ENCODE measurements around the gene GNAI2. TPM values are rescaled to one million over a fixed set of nuclear protein-coding genes. Genes with fewer than 3 reads are reported as not detected.
"Not testable (repeated sequence)": the region's sequence is repeated elsewhere in the genome, so short reads cannot be mapped to it uniquely, and the experiment has no call there.

Gene GNAI2
- polyA plus RNA-seq, 1 donor, result 158 TPM

DNA sequence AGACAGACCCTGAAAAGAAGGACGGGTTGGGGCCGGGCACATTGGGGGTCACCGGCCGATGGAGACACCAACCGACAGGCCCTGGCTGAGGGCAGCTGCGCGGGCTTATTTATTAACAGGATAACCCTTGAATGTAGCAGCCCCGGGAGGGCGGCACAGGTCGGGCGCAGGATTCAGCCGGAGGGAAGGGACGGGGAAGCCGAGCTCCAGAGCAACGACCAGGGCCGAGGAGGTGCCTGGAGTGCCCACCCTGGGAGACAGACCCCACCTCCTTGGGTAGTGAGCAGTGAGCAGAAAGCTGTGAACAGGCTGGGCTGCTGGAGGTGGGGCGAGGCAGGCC, 40.7 kb downstream of the GNAI2 start:
- DNase-seq (ENCODE audit: low read depth), result no peak

DNA sequence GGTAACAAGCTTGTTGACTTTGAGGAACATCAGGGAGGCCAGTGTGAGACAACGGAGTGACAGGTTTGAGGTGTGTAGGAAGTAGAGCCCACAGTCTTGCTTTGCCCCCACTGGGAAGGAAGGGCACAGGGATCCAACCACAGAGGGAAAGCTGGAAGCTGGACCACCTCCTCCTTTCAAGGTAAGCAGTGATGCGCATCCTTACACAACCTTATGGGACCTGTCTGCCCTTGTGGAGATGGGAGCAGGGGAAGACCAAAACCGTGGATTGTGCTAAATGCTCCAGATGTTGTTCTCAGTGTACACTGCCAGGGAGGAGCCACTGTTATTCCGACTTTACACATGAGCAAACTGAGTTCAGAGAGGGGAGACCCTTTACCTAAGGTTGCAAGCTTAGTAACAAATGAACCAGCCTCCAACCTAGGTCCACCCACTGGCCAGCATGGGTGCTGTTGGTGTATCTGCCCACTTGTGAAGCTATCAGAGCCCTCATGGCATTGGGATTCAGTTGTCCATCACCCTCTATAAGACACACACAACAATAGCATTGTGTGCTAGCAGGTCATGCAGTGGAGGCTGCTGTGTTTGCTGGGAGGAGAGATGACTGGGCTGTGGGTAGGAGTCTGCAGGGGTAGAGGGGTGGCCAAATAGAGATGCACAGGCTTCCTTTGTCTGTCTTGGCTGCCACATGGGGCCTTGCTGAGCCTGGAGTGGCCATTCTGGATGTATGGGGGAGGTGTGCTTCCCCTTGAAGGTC, 42.3 kb downstream of the GNAI2 start:
- no peak for DNase-seq (ENCODE audit: low read depth)

- DNase-seq (ENCODE audit: low read depth), result no peak
These were observed 42.8 kb downstream of the GNAI2 start, which contains the start of gene LSMEM2 for GRCh38 chr3:50278880-50279224. Gene LSMEM2, plus strand, starts transcription at chr3:50279087. Its CDS starts 27 bp downstream, at chr3:50279114.

DNA sequence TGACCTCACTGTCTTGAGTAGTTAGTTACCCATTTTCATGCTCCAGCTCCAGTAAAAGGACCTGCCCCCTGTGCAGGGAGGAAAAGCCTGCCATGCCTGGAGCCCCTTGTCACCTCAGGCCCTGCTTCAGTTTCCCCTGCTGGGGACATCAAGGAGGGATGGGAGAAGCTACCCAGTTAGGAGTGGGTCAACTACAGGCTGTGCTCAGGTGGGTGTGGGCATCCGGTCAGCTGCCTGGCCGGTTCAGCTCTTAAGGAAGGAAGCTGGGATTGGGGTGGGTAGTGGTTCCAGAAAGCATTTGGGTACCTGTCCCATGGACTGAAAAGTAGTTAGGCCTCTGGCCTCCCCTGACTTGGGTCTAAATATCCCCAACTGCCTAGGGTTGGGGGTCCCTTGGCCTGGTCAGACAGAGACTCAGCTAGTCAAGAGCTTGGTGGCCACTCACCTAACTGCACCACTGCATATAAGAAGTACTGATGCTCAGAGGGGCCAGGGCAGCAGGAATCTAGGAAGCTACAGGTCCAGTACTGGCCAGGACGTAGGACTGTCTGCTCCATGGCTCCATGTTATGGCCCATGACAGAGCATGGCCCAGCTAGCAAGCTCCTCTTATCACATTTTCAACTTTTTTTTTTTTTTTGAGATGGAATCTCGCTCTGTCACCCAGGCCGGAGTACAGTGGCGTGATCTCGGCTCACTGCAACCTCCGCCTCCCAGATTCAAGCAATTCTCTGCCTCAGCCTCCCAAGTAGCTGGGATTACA, 43.4 kb downstream of the GNAI2 start:
- DNase-seq (ENCODE audit: low read depth), result no peak

DNA sequence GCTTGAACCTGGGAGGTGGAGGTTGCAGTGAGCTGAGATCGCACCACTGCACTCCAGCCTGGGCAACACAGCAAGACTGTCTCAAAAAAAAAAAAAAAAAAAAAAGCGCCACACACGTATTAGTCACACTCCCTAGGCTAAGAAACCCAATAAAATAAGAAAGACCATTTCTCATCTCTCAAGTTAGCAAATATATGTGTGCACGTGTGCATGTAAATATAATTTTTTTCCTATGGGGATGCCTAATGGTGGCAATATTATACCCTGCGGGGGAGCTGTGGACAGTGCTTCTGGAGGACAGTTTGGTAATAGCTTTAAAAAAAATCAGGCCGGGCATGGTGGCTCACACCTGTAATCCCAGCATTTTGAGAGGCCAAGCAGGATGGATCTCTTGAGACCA, 48.1 kb downstream of the GNAI2 start:
- not testable (repeated sequence) for DNase-seq (ENCODE audit: low read depth)

- DNase-seq (ENCODE audit: low read depth), result no peak
These were observed 50.6 kb downstream of the GNAI2 start for GRCh38 chr3:50286322-50287227.

- DNase-seq (ENCODE audit: low read depth), result no peak
These were observed 51.3 kb downstream of the GNAI2 start for GRCh38 chr3:50287262-50287661.

DNA sequence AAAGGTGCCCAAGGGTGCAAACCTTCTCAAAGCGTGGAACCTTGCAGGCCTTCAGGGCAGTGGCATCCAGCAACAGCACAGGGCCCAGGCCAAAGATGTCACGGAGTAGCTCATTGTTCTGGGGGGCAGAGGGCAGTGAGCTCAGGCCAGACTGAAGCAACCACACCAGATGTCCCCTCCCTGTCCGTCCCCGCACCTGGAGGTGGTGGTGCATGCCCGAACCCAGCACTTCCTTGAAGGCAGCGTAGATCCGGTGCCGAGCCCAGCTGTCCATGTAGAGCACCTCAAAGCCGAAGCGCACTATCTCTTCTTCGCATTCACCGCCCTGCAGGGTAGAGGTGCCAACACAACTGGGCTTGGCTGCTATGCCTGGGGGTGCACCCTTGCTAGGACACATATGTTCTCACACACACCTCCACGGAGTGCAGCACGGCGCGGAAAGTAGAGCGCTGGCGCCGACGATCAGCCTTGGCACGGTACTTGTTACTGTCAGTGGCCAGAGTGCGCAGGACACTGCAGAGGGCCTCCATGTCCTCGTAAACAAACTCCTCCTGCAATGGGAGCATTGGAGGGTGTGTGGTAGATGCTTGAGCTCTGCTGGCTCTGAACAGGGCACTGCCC, 52.5 kb downstream of the GNAI2 start:
- DNase-seq (ENCODE audit: low read depth), result no peak

DNA sequence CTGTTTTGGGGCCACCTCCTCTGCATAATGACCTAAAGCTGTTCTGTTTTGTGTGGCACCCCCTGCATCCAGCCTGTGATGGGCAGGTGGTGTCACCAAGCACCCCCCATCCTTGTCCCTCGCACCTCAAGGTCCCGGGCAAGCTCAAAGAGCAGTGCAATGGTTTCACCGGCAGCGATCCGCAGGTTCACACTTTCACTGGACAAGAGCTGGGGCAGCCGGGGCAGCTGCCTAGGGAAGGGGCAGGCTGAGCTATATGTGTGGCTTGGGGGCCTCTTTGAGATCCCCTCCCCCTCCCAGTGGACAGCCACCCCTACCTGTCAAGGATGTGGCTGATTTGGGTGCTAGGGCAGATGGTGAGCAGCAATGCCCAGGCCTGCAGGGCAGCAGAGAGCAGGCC, 53.1 kb downstream of the GNAI2 start:
- no peak for DNase-seq (ENCODE audit: low read depth)

- no peak for DNase-seq (ENCODE audit: low read depth)
These were observed 54.2 kb downstream of the GNAI2 start for GRCh38 chr3:50290161-50290641.

DNA sequence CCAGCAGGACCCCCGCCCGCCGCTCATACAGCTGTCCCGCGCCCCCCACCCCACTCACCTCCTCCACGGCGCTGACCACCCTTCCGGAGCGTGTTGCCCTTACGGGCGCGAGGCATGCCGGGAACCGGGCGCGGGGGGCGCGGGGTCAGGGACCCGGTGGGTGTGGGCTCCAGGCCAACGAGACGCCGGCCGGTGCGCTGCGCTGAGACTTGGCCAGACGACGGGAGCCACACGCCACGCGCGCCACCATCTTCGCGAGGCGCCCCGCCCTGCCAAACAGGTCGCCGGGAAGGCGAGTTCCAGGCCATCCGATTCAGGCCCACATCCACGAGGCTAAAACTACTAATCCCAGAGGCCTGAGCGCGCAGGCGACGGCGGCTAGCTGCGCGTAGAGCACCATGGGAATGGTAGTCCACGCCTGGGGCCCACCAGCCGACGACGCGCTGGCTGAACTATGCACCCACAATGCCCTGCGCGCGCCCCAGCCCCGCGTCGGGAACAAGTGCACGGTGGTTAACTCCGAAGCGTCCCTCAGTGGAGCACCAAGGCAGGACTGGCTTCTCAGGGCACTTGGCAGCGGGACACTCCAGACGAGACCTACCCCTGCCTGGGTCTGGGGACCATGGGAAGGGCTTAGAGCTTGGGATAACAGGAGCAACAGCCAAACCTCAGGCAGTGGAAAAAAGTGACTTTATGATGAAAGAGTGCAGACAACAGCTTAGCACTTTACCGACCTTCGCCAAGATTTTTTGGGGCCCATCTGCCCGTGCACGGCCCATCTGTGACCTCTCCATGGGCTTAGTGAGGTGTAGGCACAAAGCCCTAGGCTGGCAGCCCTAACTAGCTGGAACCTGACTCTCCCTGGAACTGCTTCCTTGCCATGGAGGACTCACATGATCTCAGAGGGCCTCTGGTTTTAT, 56.4 kb downstream of the GNAI2 start, which contains the start of gene IFRD2:
TSS of gene IFRD2 (minus strand) at position 271 of the 920 bp plus-strand sequence. CDS start at position 116, 155 bp downstream.
- peak; percentile 95 for DNase-seq (ENCODE audit: low read depth)

DNA sequence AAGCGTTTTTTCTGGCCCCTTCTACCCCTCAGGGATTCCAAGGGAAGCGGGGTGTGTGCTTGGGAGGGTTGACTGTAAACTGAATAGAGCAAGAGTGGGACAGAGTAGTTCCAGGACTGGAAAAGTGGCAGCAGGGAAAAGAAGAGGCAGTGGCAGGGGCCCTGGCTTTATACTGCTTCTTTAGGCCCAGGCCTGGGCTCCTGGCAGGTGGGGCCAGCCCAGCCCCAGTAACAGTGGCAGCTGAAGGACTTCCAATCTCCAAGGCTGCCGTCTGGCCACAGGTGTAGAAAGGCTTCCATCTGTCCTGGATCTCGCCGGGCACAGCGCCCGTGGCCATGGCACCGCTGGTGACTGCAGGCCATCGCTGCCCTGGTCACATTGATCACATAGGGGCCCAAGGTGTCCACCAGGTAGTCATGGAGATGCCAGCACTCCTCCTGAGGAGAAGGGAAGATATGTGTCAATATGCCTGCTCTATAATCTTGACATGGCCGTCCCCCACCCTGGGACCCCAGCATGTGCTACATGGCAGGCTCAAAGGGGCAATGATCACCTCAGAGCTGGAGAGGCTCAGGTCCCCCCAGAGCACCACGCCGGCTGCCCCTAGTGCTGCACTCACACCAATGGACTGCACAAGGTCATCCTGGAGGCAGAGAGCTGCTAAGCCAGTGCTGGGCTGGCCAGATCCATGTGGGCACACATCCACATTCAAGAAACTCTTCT, 57.2 kb downstream of the GNAI2 start:
- DNase-seq (ENCODE audit: low read depth), result no peak

DNA sequence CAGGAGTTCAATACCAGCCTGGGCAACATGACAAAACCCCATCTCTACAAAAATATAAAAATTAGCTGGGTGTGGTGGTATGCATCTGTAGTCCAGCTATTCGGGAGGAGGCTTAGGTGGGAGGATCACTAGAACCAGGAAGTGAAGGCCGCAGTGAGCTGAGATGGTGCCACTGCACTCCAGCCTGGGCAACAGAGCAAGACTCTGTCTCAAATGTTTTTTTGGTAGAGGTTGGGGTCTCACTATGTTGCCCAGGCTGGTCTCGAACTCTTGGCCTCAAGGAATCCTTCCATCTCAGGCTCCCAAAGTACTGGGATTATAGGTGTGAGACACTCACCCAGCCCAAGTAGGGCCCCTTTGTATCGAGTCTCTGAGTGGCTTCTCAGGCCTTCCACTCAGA, 58.1 kb downstream of the GNAI2 start:
- no peak for DNase-seq (ENCODE audit: low read depth)

DNA sequence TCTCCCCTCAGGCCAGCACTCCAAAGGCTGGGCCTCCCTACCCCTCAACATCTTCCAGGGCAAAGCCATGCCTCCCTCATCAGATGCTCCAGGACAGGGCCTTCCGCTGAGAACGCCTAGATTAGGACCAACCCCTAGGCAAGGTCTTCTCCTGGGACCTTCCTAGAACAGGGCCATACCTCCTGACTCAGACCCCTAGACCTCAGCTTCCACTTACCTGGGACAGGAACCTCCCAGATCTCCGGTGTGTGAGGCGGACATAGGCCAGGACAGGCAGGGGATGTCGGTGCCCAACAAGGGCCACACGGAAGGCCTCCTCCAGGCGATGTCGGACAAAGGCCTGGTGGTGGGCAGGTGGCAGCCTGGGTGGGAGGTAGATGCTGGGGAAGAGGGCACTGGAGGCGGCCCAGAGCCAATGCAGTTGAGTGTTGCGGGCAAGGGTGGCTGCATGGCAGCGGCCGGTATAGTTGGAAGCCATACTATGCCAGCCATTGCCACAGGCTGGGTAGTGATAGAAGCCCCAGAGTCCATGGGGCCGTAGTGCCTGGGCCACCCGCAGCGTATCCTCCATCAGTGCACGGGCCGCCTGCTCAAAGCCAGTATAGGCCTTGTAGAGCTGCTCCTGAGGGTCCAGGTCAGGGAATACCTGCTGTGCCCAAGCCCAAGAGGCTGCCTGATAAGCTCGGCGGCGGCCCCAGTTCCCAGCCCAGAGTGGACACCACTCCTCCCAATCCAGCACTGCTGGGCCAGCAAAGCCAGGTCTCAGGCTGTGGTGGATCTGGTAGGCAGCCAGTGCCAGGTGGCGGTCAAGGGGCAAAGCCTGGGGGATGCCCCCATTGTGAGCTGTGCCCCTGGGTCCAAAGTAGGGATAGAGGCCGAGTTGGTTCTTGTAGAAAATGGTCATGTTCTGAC, 58.7 kb downstream of the GNAI2 start:
- no peak for DNase-seq (ENCODE audit: low read depth)

DNA sequence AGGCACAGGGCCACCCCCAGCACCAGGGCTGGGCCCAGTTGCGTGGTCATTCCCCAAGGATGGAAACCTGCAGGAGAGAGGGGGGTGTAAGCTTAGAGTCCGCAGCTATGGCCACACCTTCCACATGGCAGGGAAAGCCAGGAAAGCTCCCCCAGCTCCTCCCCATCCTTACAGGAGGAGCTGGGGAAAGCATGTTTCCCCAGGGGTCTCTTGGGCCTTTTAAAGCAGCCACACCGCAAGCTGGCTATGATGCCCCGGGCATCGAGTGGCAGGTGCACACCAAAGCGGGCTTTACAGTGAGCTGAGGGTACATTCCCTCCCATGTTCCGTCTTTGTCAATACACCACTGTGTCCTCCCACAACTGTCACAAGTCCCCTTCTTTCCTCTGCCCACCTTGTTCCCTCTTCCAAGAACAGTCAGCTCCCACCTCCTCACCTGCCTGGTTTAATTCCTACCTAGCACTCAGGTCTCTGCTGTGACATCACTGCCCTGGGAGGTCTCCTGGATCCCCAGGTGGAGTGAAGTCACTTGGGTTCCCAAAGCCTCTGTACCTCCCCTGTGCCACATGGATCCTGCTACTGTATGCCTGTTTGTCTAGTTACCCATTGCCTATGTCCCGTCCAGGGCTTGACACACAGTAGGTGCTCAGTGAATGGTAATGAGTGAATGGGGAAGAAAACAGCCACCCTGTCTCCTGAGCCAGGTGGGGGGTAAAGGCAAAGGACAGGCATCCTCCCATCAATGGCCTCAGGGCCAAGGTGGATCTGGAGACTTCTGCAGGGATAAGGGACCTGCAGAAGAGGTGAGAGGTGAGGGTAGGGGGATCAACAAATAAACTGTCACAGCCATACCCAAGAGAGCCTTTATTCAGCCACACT, 59.8 kb downstream of the GNAI2 start:
- no peak for DNase-seq (ENCODE audit: low read depth)

DNA sequence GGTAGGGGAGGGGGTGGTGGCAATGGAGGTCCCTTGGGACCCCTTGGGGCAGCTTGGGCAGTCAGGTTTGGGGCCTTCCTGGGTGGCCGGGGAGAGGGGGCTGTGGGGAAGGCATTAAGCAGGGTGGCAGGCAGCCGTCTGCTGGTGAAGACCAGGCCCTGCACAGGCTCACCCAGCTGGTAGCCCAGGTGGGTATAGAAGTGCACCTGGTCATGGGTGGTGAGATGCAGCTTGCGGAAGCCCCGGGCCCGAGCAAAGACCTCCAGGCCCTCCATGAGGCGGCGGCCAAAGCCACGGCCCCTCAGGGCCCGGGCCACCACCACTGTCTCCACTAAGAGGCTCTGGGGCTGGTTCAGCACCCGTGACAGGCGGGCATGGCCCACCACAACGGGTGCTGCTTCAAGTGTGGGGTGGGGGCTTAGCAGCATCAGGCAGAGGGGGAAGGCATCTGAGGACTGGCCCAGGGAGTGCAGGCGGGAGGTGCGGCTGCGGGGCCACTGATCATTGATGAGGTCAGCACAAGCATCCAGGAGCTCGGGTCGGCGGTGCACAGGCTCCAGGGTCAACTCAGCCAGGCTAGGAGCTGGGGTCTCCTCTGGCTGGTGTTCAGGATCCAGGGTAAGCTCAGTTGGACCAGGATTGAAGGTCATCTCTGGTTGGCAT, 60.8 kb downstream of the GNAI2 start:
- no peak for DNase-seq (ENCODE audit: low read depth)

DNA sequence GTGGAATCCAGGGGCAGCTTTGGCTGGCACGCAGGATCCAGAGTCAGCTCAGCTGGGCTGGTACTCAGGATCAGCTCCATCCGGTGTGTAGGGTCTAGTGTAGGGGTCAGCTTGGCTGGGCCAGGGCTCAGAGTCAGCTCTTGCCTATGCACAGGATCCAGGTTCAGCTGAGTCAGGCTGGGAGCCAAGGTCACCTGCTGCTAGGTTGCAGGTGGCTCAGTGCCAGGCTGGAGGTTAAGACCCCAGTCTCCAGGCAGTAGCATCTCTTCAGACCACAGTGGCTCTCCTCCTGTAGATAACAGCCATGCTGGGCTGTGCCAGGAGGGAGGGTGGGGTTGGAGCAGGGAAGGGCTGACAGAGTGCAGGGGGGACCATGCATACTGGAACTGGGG, 61.4 kb downstream of the GNAI2 start:
- DNase-seq (ENCODE audit: low read depth), result no peak

Measured in forelimb muscle (tissue), 1 donor.